Stimulated activated memory B cell treated with anti-CD40 and anti-IgM and Interleukin-4, amounts not matched to agents 10 μg/mL and 1 μg/mL and 100 μg/mL, for 72 hours (primary cell): ENCODE measurements around the gene EEFSEC.

Experiments used
- ATAC-seq: fragments of 150-1000 bp; cut with Tn5 transposase; 2 replicates; pipeline ENCODE4 v1.10.0; 2021
- H3K27ac Mint-ChIP-seq: one replicate; pipeline ENCODE4 v1.8.0; 2022; ENCODE audit warnings: mild to moderate bottlenecking, mixed read lengths
- H3K27me3 Mint-ChIP-seq: one replicate; pipeline ENCODE4 v1.8.0; 2022; ENCODE audit warnings: mixed read lengths
- H3K36me3 Mint-ChIP-seq: one replicate; pipeline ENCODE4 v1.8.0; 2022; ENCODE audit warnings: mixed read lengths
- H3K4me1 Mint-ChIP-seq: one replicate; pipeline ENCODE4 v1.8.0; 2022; ENCODE audit warnings: mixed read lengths
- H3K4me3 Mint-ChIP-seq: one replicate; pipeline ENCODE4 v1.8.0; 2022; ENCODE audit warnings: mild to moderate bottlenecking, moderate library complexity, mixed read lengths
- H3K9me3 Mint-ChIP-seq: one replicate; pipeline ENCODE4 v1.8.0; 2022; ENCODE audit warnings: mixed read lengths

The EEFSEC gene

GRCh38 chr3:128372707-128373533 is 219.6 kb downstream of the EEFSEC start:
- H3K27me3 Mint-ChIP-seq: no peaks in the 10 kb centered on the region
- peaks cover 67% of the 10 kb centered on the region for H3K4me1 Mint-ChIP-seq
- peak overlapping the region; percentile 17 for H3K27ac Mint-ChIP-seq
- ATAC-seq: no peak
- H3K9me3 Mint-ChIP-seq: no peaks in the 10 kb centered on the region
- no peak overlapping the region for H3K4me3 Mint-ChIP-seq
- peaks cover 6% of the 10 kb centered on the region for H3K36me3 Mint-ChIP-seq

DNA sequence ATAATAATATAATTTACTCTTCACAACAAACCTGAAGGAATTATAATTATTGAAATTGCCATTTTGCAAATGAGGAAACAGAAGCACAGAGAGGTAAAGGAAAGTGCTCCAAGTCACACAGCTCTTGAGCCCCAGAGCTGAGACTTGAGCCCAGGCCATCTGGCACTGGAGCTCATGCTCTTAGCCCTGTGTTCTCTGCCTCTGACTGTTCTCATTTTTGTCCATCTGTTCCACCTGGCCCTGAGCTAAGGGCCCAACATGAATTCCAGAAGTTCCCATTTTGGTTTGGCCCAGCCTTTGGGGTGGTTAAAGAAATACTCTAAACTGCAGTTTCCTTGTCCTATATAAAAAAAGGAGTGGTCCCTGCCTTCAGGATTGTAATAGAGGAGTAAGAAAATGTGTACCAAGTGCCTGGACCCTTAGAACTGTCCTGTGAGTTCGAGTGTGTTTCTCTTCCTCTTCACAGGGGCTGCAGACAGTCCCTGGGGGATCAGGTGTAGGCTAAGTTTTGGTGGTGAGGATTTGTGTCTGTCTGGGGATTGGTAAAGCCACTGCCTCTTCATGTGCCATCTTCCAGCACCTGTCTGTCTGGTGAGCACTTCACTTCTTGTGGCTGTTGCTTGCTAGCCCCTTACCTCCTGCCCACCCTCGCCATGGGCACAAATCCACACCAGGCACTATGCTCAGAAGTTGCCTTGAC is 221.6 kb downstream of the EEFSEC start:
- H3K36me3 Mint-ChIP-seq: peaks cover 5% of the 10 kb centered on the region
- H3K9me3 Mint-ChIP-seq: no peaks in the 10 kb centered on the region
- ATAC-seq: peak; percentile 75
- H3K4me1 Mint-ChIP-seq: peaks cover 52% of the 10 kb centered on the region
- no peaks in the 10 kb centered on the region for H3K27me3 Mint-ChIP-seq
- peak overlapping the region; percentile 36 for H3K27ac Mint-ChIP-seq
- no peak overlapping the region for H3K4me3 Mint-ChIP-seq

DNA sequence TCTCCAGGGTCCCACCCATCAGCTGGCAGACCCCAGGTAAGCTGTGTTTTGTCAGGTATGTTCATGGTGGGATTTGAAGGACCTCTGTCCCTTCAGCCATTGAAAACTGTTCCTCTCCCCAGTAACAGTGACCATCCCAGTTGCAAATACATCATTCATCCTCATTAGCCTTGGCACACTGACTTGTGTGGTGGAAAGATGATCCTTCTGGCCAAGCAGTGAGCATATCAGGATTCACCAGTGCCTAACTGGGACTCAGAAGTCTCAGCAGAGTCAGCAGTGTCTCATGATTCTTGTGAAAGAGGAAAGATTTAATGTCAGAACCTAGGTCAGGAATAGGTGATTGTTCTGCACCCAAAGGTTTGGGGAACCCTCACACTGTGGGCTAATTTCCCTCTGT is 223.2 kb downstream of the EEFSEC start:
- Mint-ChIP-seq H3K36me3 (peaks cover 5% of the 10 kb centered on the region), H3K4me3 (no peak overlapping the region), H3K9me3 (no peaks in the 10 kb centered on the region), H3K27me3 (no peaks in the 10 kb centered on the region), H3K27ac (no peak overlapping the region), H3K4me1 (peaks cover 35% of the 10 kb centered on the region)
- ATAC-seq: no peak

GRCh38 chr3:128378631-128379347 is 225.5 kb downstream of the EEFSEC start:
- no peak overlapping the region for H3K27ac Mint-ChIP-seq
- no peaks in the 10 kb centered on the region for H3K9me3 Mint-ChIP-seq
- no peak for ATAC-seq
- H3K27me3 Mint-ChIP-seq: no peaks in the 10 kb centered on the region
- H3K4me1 Mint-ChIP-seq: peaks cover 18% of the 10 kb centered on the region
- peaks cover 11% of the 10 kb centered on the region for H3K36me3 Mint-ChIP-seq
- no peak overlapping the region for H3K4me3 Mint-ChIP-seq

DNA sequence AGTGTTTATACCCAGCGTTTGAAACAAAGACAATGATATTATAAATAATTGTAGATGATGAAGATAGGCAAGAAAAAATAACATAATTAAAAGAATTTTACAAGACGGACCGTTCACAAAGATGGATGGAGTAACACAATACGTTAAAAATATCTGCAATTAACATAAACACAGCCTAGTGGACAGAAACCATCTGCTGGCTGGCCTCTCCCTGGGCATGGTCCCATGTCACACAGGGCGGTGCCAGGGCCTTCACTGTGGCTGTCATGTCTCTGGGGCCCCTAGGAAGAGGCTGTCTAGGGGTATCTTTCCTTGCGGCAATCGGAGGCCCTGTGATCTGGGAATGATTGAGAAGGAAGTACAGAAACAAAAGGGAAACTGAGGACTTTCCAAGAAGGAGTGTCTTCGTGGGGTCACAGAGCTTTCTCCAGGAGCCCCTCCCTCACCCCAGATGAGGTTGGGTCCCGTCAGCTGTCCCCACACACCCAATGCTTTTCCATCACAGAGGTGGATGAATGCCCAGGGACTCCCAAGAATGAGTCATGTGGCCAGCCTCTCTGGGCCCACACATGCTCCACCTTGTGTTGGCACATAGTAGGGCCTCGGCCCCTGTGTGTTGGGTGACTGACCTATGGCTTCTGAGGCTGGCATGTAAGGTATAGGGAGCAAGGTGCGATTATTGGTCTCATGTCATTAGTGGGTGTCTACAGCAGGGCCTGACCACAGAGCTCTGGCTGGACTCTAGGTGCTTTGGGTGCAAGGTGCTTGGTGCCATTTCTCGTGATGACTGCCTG is 226.3 kb downstream of the EEFSEC start:
- Mint-ChIP-seq H3K27me3 (no peaks in the 10 kb centered on the region), H3K4me3 (no peak overlapping the region), H3K4me1 (peaks cover 14% of the 10 kb centered on the region), H3K36me3 (peaks cover 16% of the 10 kb centered on the region), H3K9me3 (no peaks in the 10 kb centered on the region), H3K27ac (no peak overlapping the region)
- ATAC-seq: no peak

DNA sequence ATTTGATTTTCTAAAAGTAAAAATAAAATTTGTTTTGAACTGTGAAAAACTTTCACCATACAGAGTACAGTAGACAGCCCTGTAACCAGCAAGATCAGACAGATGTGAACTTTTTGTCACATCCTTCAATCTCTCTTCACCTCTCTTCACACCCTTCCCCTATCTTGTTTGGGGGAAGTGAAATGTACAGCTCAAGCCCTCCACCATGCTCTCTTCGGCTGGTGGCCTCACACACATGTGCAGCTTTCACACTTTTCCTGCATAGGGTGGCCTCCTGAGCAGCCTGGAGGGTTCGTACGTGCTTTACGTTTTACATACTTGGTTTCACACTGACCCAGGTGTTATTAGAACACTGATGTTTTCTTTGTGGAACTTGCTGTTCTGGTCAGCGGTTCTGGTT is 227.0 kb downstream of the EEFSEC start:
- H3K4me1 Mint-ChIP-seq: peaks cover 8% of the 10 kb centered on the region
- H3K27me3 Mint-ChIP-seq: no peaks in the 10 kb centered on the region
- H3K4me3 Mint-ChIP-seq: no peak overlapping the region
- no peak for ATAC-seq
- no peaks in the 10 kb centered on the region for H3K9me3 Mint-ChIP-seq
- no peak overlapping the region for H3K27ac Mint-ChIP-seq
- peaks cover 17% of the 10 kb centered on the region for H3K36me3 Mint-ChIP-seq

GRCh38 chr3:128380719-128381118 is 227.4 kb downstream of the EEFSEC start:
- Mint-ChIP-seq H3K9me3 (no peaks in the 10 kb centered on the region), H3K27ac (no peak overlapping the region), H3K4me3 (no peak overlapping the region), H3K36me3 (peaks cover 21% of the 10 kb centered on the region), H3K27me3 (no peaks in the 10 kb centered on the region), H3K4me1 (peaks cover 8% of the 10 kb centered on the region)
- no peak for ATAC-seq

DNA sequence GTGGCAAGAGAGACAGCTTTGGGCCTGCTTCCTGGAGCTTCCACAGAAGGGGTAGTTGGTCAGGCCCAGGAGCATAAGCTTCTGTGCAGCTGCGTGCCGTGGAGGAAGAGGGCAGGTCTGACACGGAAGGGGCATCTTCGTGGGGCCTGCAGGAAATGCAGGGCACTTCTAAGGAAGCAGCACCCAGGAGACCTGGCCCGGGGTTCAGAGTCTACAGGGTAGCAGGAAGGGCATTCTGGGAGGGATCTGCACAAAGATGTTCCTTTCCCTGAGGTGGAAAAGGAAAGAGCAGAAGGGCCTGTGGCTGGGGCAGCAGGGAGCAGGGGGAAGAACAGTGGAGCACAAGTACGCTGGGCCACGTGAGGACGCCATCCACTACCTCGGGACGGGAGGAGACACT is 228.3 kb downstream of the EEFSEC start:
- no peak overlapping the region for H3K27ac Mint-ChIP-seq
- H3K36me3 Mint-ChIP-seq: peaks cover 26% of the 10 kb centered on the region
- ATAC-seq: no peak
- no peak overlapping the region for H3K4me3 Mint-ChIP-seq
- no peaks in the 10 kb centered on the region for H3K9me3 Mint-ChIP-seq
- H3K27me3 Mint-ChIP-seq: no peaks in the 10 kb centered on the region
- H3K4me1 Mint-ChIP-seq: peaks cover 8% of the 10 kb centered on the region

DNA sequence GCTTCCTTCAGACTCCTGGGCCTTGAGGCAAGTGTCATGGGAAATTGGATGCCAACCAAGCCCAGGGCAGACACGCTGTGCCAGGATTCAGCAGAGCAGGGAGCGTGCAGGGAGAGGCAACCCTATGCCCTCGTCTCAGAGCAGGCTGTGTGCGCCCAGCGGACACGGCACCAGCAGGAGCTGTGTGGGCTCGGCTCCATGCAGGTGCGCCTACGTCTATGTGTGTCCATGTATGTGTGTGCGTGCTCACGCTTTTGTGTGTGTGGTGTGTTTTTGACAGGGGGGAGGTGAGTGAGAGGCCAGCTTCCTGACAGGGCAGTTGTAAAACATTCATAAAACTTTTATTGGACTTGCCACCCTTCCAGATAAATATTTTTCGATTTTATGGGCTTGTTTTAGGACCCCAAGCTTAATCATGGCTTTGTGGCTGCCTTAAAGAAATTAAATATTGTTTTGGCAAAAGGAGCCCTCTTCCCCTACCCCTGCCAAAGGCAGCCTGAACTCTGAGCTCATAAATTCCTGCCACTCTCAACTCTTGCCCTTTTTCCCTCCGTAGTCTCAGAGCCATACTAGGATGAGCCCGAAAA is 229.0 kb downstream of the EEFSEC start:
- H3K9me3 Mint-ChIP-seq: no peaks in the 10 kb centered on the region
- peaks cover 26% of the 10 kb centered on the region for H3K36me3 Mint-ChIP-seq
- H3K4me1 Mint-ChIP-seq: peaks cover 8% of the 10 kb centered on the region
- H3K4me3 Mint-ChIP-seq: no peak overlapping the region
- H3K27ac Mint-ChIP-seq: no peak overlapping the region
- no peak for ATAC-seq
- no peaks in the 10 kb centered on the region for H3K27me3 Mint-ChIP-seq

DNA sequence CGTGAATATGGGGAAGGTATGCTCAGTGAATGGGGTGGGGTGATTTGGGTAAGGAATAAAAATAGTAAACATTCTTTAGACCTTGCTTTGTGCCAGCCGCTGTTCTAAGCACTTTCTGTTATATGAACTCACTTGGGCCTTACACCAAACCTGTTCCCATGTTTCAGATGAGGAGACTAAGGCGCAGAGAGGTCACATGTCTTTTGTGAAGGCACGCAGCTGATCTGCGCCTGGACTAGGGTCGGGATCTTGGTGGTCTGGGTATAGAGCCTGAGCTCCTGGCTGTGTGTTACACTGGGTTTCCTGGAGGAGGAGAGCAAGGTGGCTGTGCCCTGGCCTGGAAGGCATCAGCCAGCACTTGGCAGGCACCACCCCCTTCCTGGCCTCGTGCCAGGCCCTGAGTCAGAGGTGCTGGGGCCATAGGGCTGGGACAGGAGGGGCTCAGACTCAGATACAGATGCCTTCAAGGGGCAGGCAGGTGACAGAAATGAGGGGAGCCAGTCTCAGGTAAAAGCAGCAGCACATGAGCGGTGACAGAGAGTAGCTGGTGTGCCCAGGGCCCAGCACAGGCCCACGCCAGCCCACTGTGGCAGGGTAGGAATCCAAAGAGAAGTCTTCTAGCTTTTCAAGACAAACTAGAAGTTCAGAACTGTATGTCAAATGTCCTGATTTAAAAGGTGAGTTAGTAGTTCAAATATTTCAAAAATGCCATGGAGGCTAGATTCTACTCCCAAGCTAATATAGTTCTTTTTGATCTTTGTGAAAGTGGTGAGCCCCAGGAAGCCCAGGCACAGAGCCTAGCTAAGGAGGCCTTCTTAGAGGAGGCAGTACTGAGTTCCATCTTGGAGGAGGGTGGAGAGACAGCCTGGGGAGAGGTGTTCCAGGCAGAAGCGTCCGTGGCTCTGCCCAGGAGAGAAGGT is 230.3 kb downstream of the EEFSEC start:
- H3K27ac Mint-ChIP-seq: no peak overlapping the region
- H3K27me3 Mint-ChIP-seq: no peaks in the 10 kb centered on the region
- ATAC-seq: no peak
- peaks cover 8% of the 10 kb centered on the region for H3K4me1 Mint-ChIP-seq
- no peaks in the 10 kb centered on the region for H3K9me3 Mint-ChIP-seq
- H3K36me3 Mint-ChIP-seq: peaks cover 33% of the 10 kb centered on the region
- no peak overlapping the region for H3K4me3 Mint-ChIP-seq

- H3K9me3 Mint-ChIP-seq: no peaks in the 10 kb centered on the region
- H3K4me3 Mint-ChIP-seq: no peak overlapping the region
- peaks cover 33% of the 10 kb centered on the region for H3K36me3 Mint-ChIP-seq
- no peaks in the 10 kb centered on the region for H3K27me3 Mint-ChIP-seq
- ATAC-seq: no peak
- no peak overlapping the region for H3K27ac Mint-ChIP-seq
- H3K4me1 Mint-ChIP-seq: peaks cover 8% of the 10 kb centered on the region
Measured at GRCh38 chr3:128385080-128385832, 232.0 kb downstream of the EEFSEC start.

DNA sequence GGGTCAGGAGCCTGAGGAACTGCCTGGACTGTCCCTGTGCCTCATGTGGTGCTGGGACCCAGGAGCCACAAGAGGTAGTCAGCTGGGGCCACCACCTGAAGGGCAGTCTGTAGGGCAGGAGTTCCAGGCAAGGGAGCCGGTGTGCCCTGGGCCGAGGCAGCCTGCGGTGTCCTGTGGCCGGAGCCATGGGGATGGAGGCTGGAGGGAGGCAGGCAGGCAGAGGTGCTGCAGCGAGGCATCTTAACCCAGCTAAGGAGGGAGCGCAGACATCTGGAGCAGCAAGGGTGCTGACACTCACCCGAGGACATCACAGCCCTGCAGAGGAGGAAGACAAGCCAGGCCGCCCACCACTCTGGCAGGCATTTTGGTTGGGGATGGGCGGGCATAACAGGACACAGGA is 235.7 kb downstream of the EEFSEC start:
- H3K36me3 Mint-ChIP-seq: peaks cover 27% of the 10 kb centered on the region
- H3K4me1 Mint-ChIP-seq: peaks cover 8% of the 10 kb centered on the region
- H3K9me3 Mint-ChIP-seq: no peaks in the 10 kb centered on the region
- ATAC-seq: no peak
- H3K4me3 Mint-ChIP-seq: no peak overlapping the region
- no peaks in the 10 kb centered on the region for H3K27me3 Mint-ChIP-seq
- H3K27ac Mint-ChIP-seq: no peak overlapping the region

DNA sequence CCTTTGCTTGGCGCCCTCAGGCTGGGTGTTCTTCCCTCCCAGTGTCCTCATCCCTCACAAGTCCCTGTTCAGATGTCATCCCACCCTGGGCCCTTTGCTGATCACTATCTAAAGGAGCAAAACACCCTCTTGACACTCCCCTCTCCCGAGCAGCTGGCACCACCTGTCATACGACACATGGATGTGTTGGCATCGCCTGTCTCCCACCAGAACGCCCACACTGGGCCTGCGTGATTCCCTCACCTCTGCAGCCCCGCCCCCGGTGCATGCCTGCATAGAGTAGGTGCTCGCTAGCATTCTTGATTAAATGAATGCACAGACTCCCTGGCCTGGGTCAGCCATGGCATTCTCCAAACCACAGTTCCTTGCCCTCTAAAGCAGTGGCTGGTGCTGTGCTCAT is 237.6 kb downstream of the EEFSEC start:
- peaks cover 17% of the 10 kb centered on the region for H3K36me3 Mint-ChIP-seq
- peaks cover 2% of the 10 kb centered on the region for H3K4me1 Mint-ChIP-seq
- no peak overlapping the region for H3K27ac Mint-ChIP-seq
- no peak overlapping the region for H3K4me3 Mint-ChIP-seq
- ATAC-seq: no peak
- no peaks in the 10 kb centered on the region for H3K9me3 Mint-ChIP-seq
- H3K27me3 Mint-ChIP-seq: no peaks in the 10 kb centered on the region
